Astrocyte of the cerebellum (primary cell): ENCODE measurements around the gene MRPS35.

ENCODE experiments used
- DNase-seq: peaks from one replicate; pipeline ENCODE4 v3.0.0-alpha.2; 2011; ENCODE audit warnings: low read depth
- H3K4me3 ChIP-seq: 2 replicates; pipeline ENCODE4 v1.5.1; 2011; ENCODE audit warnings: mild to moderate bottlenecking, low read depth, low read length, moderate library complexity
- CTCF ChIP-seq: IDR thresholded peaks from 2 replicates; pipeline ENCODE4 v1.5.1; 2012; ENCODE audit warnings: low read length, low read depth, moderate library complexity, mild to moderate bottlenecking; ENCODE audit errors: missing control alignments
- in situ Hi-C: cut with HindIII; loops from 2 replicates; pipeline ENCODE4 v1.10.0; 2017; ENCODE audit warnings: low sequenced_read_pairs

The MRPS35 gene

DNA sequence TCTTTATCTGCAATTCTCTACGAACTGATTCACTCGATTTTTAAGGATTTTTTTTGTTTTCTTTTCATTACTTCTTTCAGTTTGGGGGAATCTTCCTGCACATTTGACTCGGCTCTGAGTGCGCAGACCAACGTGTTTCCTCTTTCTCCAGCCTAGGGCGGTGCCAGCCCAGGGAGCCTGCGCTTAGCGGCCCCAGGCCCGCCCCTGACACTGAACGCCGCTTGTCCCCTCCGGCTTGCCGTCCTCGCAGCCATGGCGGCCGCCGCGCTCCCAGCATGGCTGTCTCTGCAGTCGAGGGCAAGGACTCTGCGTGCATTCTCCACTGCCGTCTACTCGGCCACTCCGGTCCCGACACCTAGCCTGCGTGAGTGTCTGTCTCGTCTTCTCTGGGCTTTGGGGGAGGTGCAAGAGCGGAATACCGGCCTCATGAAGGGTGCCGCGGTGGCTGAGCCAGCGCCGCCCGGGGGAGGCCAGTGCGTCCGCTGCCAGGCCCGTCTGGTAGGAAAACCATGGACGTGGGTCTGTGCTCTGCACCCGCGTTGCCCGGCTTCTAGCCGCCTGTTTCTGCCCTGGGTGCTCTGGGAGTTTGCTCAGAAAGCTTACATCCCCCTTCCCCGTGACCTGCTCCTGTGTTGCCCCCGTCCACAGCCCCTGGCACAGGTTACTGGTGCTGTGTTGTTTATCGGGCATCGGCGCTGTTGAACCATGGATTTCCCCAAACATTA lies at the start of gene MRPS35:
Gene MRPS35, plus strand, starts transcription at position 241 of the 725 bp plus-strand sequence. Its CDS starts 12 bp downstream, at position 253.
- TF ChIP-seq CTCF, result no peak
- in situ Hi-C loops, result no loop called here
- peak within 1 kb of the TSS; percentile 99 for H3K4me3 ChIP-seq
- peak; percentile 77 for DNase-seq

GRCh38 chr12:27665704-27666103 lies 44.9 kb upstream of the MRPS35 start:
- in situ Hi-C loops, result no loop called here
- TF ChIP-seq CTCF, result no peak
- DNase-seq, result no peak
- no peak overlapping the region for H3K4me3 ChIP-seq

GRCh38 chr12:27666510-27666909 lies 44.1 kb upstream of the MRPS35 start:
- no peak overlapping the region for H3K4me3 ChIP-seq
- TF ChIP-seq CTCF, result no peak
- in situ Hi-C loops, result no loop called here
- no peak for DNase-seq

DNA sequence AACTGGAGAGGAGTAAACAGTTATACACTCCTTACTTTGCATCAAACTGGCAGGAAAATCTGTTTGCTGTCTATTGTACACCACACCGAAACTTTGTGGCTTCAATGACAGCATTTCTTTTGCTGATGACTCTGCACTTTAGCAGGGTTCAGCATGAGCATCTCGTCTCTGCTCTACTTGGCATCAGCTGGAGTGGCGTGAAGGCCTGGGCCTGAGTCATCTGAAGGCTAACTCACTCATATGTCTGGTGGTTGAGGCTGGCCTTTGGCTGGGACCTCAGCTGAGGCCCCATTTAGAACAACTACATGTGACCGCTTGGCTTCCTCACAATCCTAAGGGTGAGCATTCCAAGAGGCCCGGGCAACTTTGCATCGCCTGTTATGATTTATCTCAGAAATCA lies 43.1 kb upstream of the MRPS35 start:
- no peak for TF ChIP-seq CTCF

DNA sequence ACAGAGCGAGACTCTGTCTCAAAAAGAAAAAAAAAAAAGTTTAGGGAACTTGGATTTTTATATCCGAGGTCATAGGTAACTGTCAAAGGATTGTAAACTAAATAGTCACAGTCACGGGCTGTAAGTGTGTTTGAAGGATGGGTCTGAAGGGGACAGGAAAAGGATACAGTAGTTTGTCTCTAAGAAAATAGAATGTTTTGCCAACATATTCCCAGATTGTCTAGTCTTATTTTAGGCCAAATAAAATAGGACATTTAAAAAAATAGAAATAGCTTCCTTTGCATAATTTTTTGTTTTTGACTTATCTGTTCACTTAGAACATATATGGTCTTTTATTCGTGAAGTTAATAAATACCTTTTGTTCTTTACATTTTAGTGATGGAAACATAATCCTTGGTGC lies 38.6 kb upstream of the MRPS35 start:
- no peak overlapping the region for H3K4me3 ChIP-seq
- no peak for TF ChIP-seq CTCF
- in situ Hi-C loops, result no loop called here
- no peak for DNase-seq

More for the DNA sequence above, 43.1 kb upstream of the MRPS35 start:
- H3K4me3 ChIP-seq, result no peak overlapping the region
- peak; percentile 51 for DNase-seq
- in situ Hi-C loops, result no loop called here

DNA sequence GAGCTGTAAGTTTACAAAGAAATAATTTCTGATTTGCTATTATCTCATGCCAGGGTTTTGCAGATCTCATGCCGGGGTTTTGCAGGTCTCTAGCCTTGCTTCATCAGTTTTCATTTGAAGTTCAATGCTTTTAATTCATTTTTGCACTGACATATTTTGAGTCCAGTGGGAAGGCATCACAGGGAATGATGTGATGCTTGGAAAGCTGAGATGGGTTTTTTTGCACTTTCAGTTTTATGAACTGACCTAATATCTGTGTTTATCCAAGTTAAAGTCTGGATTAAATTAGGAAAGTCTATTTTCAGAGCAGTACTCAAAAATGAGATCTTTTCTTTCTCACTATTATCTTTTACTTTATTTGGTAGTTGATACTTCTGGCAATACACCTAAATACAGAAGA lies 38.0 kb upstream of the MRPS35 start:
- DNase-seq, result no peak
- in situ Hi-C loops, result no loop called here
- TF ChIP-seq CTCF, result no peak
- no peak overlapping the region for H3K4me3 ChIP-seq
